ENCODE measurements around the gene TARS2. TPM values are rescaled to one million over a fixed set of nuclear protein-coding genes. Genes with fewer than 3 reads are reported as not detected.

TARS2 gene
- total and polyA plus RNA-seq, 2 of the 13 experiments (the other 11 are each of a cell fraction or from before 2014, with no cell fraction given): 21.3 to 22.8 TPM

GRCh38 chr1:150548632-150549495 is 61.6 kb downstream of the TARS2 start, which contains the start of gene ADAMTSL4 (continued):
- TF ChIP-seq DZIP1 (CRISPR knock-in tag; IDR thresholded peaks at IDR 0.05): no peak; the same call in 1 of the 2 replicates
- TF ChIP-seq KAT2B (IDR thresholded peaks at IDR 0.05; ENCODE audit: borderline replicate concordance, low read depth, low read length): no peak
- TF ChIP-seq ZNF501 (CRISPR knock-in tag; IDR thresholded peaks at IDR 0.05): peak; percentile 72; the same call in 1 of the 2 replicates
- TF ChIP-seq ZNF580 (CRISPR knock-in tag; IDR thresholded peaks at IDR 0.05; ENCODE audit: borderline replicate concordance, low read depth): peak; percentile 58; the same call in 1 of the 2 replicates
- no peak for TF ChIP-seq SP4 (CRISPR knock-in tag; IDR thresholded peaks at IDR 0.05)
- TF ChIP-seq GABPB1 (CRISPR knock-in tag; IDR thresholded peaks at IDR 0.05): peak; percentile 56; the same call in 1 of the 2 replicates
- peak; percentile 25; the same call in 1 of the 2 replicates for TF ChIP-seq STAG1 (CRISPR knock-in tag; IDR thresholded peaks at IDR 0.05)
- TF ChIP-seq ZBTB43 (CRISPR knock-in tag; conservative IDR thresholded peaks at IDR 0.05): no peak
- no peak for TF ChIP-seq ZNF3 (CRISPR knock-in tag; IDR thresholded peaks at IDR 0.05)
- TF ChIP-seq TFAP4 (IDR thresholded peaks at IDR 0.05; ENCODE audit: borderline replicate concordance, low read depth): no peak
- peak; percentile 86 for TF ChIP-seq ZNF687 (CRISPR knock-in tag; IDR thresholded peaks at IDR 0.05)
- TF ChIP-seq HNF4G (IDR thresholded peaks at IDR 0.05; ENCODE audit: borderline replicate concordance, low read depth, low read length): peak; percentile 14; the same call in 1 of the 2 replicates
- TF ChIP-seq HNF4G (CRISPR knock-in tag; IDR thresholded peaks at IDR 0.05; ENCODE audit: borderline replicate concordance, low read depth): no peak
- no peak for TF ChIP-seq ZSCAN29 (CRISPR knock-in tag; conservative IDR thresholded peaks at IDR 0.05)
- peak; percentile 65; the same call in 1 of the 2 replicates for TF ChIP-seq CERS6 (CRISPR knock-in tag; IDR thresholded peaks at IDR 0.05)
- no peak for TF ChIP-seq U2AF2 (IDR thresholded peaks at IDR 0.05; ENCODE audit: low read depth, low read length)
